CD4-positive, alpha-beta T cell (primary cell): ENCODE data around the gene MMD2. TPM values are rescaled to one million over a fixed set of nuclear protein-coding genes. Genes with fewer than 3 reads are reported as not detected.

Experiments used
- ATAC-seq: fragments of 200-7000 bp; cut with Tn5 transposase; one replicate; pipeline ENCODE4 v1.10.0; 2022; ENCODE audit warnings: mild to moderate bottlenecking; ENCODE audit not compliant: poor library complexity
- CTCF ChIA-PET: fragments of 350-600 bp; sonication (Branson Sonifier 250); formaldehyde crosslinking; loops from one replicate; lab custom pipeline; 2021; ENCODE audit warnings: antibody characterized with exemption, inconsistent platforms; lab: Charles Lee
- POLR2A ChIA-PET: fragments of 350-600 bp; sonication (Branson Sonifier 250); formaldehyde crosslinking; loops from one replicate; lab custom pipeline; 2021; ENCODE audit warnings: antibody characterized with exemption, inconsistent platforms; lab: Charles Lee
- DNase-seq, 14 experiments: peaks; one replicate each; pipeline ENCODE4 v3.0.0-alpha.2; 2013 to 2020; ENCODE audit warnings: mixed read lengths in 2 of 14
- H3K27ac ChIP-seq, 2 donors: one replicate each; pipeline versions ENCODE4 v1.5.1 to v1.7.0; 2013; ENCODE audit warnings: low read length in 2 of 2, low read depth in 1 of 2, mild to moderate bottlenecking in 1 of 2
- H3K27me3 ChIP-seq, 2 experiments: 1 replicate in 1 of 2; 2 replicates in 1 of 2; pipeline versions ENCODE4 v1.6.1 to v1.7.0; 2013; ENCODE audit warnings: low read length in 2 of 2, control low read depth in 1 of 2, mild to moderate bottlenecking in 1 of 2, moderate library complexity in 1 of 2; ENCODE audit not compliant: insufficient read depth in 2 of 2, control insufficient read depth in 1 of 2
- H3K36me3 ChIP-seq: one replicate; pipeline ENCODE4 v1.6.1; 2013; ENCODE audit warnings: low read length, control low read depth; ENCODE audit not compliant: insufficient read depth
- H3K4me1 ChIP-seq: one replicate; pipeline ENCODE4 v1.6.1; 2013; ENCODE audit warnings: low read length, control low read depth; ENCODE audit not compliant: insufficient read depth
- H3K4me3 ChIP-seq: one replicate; pipeline ENCODE4 v1.5.1; 2013; ENCODE audit warnings: mild to moderate bottlenecking, low read length, moderate library complexity
- H3K9me3 ChIP-seq, 2 experiments: 1 replicate in 1 of 2; 2 replicates in 1 of 2; pipeline versions ENCODE4 v1.6.1 to v1.7.0; 2013; ENCODE audit warnings: low read length in 2 of 2, mild to moderate bottlenecking in 2 of 2, control low read depth in 1 of 2, moderate library complexity in 1 of 2; ENCODE audit not compliant: control insufficient read depth in 1 of 2, insufficient read depth in 1 of 2
- H3K27ac Mint-ChIP-seq: one replicate; pipeline ENCODE4 v1.8.0; 2020; ENCODE audit warnings: mixed read lengths
- H3K27me3 Mint-ChIP-seq: one replicate; pipeline ENCODE4 v1.8.0; 2021; ENCODE audit warnings: mixed read lengths
- H3K36me3 Mint-ChIP-seq: one replicate; pipeline ENCODE4 v1.8.0; 2021; ENCODE audit warnings: low read depth, mixed read lengths
- H3K4me1 Mint-ChIP-seq: one replicate; pipeline ENCODE4 v1.8.0; 2021; ENCODE audit warnings: low read depth, mixed read lengths
- H3K4me3 Mint-ChIP-seq: one replicate; pipeline ENCODE4 v1.8.0; 2020; ENCODE audit warnings: mild to moderate bottlenecking, mixed read lengths
- H3K9me3 Mint-ChIP-seq: one replicate; pipeline ENCODE4 v1.8.0; 2020; ENCODE audit warnings: mixed read lengths
- CTCF ChIP-seq: fragments of 200-600 bp; IDR thresholded peaks from one replicate; pipeline ENCODE4 v1.8.0; 2022; ENCODE audit warnings: antibody characterized with exemption, mild to moderate bottlenecking
- intact Hi-C, 2 experiments: fragments of 100-400 bp; cut with DNase I in 1 of 2; cut with micrococcal nuclease in 1 of 2; formaldehyde crosslinking; loops; one replicate each; pipeline versions ENCODE4 v1.15.1 to v1.9.0; 2023 to 2025; cut with DNase I, micrococcal nuclease
- polyA plus RNA-seq, 2 donors: library from polyadenylated mRNA; unstranded; fragments of 120-200 nt; gene quantifications; one replicate each; pipeline ENCODE4 v1.2.1, GENCODE V29; 2013
- total RNA-seq, 174 experiments: library from RNA in 2 of 174; stranded (reverse) in 2 of 174; gene quantifications; one replicate each; pipeline ENCODE4 v1.2.3 and lab custom pipeline; 2021 to 2026

MMD2 gene
- total RNA-seq (not detected), total RNA-seq (lab: John Stamatoyannopoulos, UW) (0 to 0.08 (median 0) reads per million in 172 experiments)
- polyA plus RNA-seq (2013, experiment 1 of 2), result not detected
- polyA plus RNA-seq (2013, experiment 2 of 2), result not detected

DNA sequence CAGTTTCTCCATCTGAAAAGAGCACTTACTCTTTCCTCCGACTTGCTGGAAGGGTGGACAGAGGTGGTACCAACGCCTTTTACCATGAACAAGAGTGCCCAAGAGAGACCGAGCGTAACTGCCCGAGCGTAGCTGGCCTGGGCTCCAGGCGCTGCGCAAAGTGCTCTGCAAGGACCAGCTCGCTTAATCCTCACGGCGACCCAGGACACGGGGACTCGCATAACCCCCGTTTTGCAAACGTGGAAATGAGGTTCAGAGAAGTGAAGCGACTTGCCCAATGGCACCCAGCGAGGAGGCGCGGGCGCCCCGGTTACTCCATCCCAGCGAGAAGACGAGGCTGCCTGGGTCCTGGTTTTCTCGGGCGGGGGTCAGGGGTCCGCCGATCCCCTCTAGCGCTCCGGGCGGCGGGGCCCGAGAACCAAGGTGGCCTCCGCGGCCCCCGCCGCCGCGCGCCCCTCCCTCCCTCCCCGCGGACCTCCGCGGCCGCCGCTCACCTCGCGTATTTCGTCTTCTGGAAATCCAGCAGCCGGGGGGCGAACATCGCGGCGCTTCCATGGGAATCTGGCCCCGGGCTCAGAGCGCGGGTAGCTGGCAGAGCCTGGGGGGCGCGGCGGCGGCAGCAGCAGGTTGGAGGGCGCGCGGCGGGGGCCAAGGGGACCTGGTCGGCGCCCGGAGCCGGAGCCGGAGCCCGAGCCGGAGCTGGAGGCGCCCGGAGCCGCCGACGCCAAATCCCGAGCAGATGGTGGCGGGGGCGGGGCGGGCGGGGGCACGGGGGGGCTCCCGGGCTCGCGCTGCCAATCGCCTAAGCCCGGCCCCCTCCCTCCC is at the start of gene MMD2:
Gene MMD2, minus strand, starts transcription at position 711 of the 825 bp plus-strand sequence. Its CDS starts 170 bp downstream, at position 541.
- H3K27ac Mint-ChIP-seq, result no peak within 1 kb of the TSS
- no peaks in the 10 kb centered on the region for H3K36me3 Mint-ChIP-seq
- intact Hi-C loops, result no loop called here
- no peak for TF ChIP-seq CTCF
- ChIA-PET POLR2A (no interaction called here), CTCF (no interaction called here)
- peaks cover 3% of the 10 kb centered on the region for H3K4me1 ChIP-seq
- no peaks in the 10 kb centered on the region for H3K9me3 Mint-ChIP-seq
- H3K4me3 Mint-ChIP-seq, result peak within 1 kb of the TSS; percentile 66
- no peak within 1 kb of the TSS for H3K4me3 ChIP-seq
- H3K4me1 Mint-ChIP-seq, result peaks cover 5% of the 10 kb centered on the region
- no peaks in the 10 kb centered on the region for H3K36me3 ChIP-seq
- H3K27me3 Mint-ChIP-seq, result peaks cover 59% of the 10 kb centered on the region
- no peak for DNase-seq
- H3K27me3 ChIP-seq, result peaks cover 32 to 54% of the 10 kb centered on the region in 2 experiments
- H3K27ac ChIP-seq, result no peak within 1 kb of the TSS
- no peak for ATAC-seq
- peaks cover 0 to 5% of the 10 kb centered on the region in 2 experiments for H3K9me3 ChIP-seq

DNA sequence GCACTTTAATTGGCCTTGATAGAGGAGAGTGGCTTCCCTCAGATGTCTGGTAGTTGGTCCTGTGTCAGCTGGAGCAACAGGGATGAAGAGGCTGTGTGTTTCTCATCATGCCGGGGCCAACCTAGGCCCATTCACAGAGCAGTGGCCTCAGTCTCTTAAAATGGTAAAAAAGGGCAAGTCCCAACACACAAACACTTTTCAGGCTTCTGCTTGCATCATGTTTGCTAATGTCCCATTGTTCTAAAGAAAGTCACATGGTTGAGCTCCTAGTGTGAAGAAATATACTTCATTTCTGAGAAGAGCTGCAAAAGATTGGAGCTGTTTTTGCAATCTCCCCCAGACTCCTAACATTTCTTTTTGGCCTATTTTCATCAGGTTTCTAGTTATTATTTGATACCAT is 46.1 kb upstream of the MMD2 start:
- no peaks in the 10 kb centered on the region for H3K4me1 Mint-ChIP-seq

GRCh38 chr7:5001911-5002310 is 42.9 kb upstream of the MMD2 start:
- Histone ChIP-seq H3K27ac (no peak overlapping the region), H3K9me3 (no peaks in the 10 kb centered on the region), H3K27me3 (no peaks in the 10 kb centered on the region), H3K36me3 (peaks cover 18% of the 10 kb centered on the region), H3K4me1 (no peaks in the 10 kb centered on the region), H3K4me3 (no peak overlapping the region)
- intact Hi-C loops, result no loop called here
- ATAC-seq, result no peak
- POLR2A ChIA-PET, result no interaction called here
- CTCF ChIA-PET, result no interaction called here
- Mint-ChIP-seq H3K4me1 (no peaks in the 10 kb centered on the region), H3K27me3 (no peaks in the 10 kb centered on the region), H3K9me3 (no peaks in the 10 kb centered on the region), H3K27ac (no peak overlapping the region), H3K4me3 (no peak overlapping the region), H3K36me3 (peaks cover 76% of the 10 kb centered on the region)
- DNase-seq, result no peak
- no peak for TF ChIP-seq CTCF

More for the DNA sequence above, 46.1 kb upstream of the MMD2 start:
- Histone ChIP-seq H3K27me3 (no peaks in the 10 kb centered on the region), H3K27ac (no peak overlapping the region), H3K9me3 (no peaks in the 10 kb centered on the region), H3K4me1 (no peaks in the 10 kb centered on the region), H3K36me3 (peaks cover 18% of the 10 kb centered on the region), H3K4me3 (no peak overlapping the region)
- H3K27me3 Mint-ChIP-seq, result no peaks in the 10 kb centered on the region
- intact Hi-C loops, result no loop called here
- DNase-seq, result no peak
- no peak overlapping the region for H3K27ac Mint-ChIP-seq
- no peak for ATAC-seq
- peaks cover 2% of the 10 kb centered on the region for H3K9me3 Mint-ChIP-seq
- H3K36me3 Mint-ChIP-seq, result peaks cover 74% of the 10 kb centered on the region
- no peak overlapping the region for H3K4me3 Mint-ChIP-seq
- ChIA-PET CTCF (no interaction called here), POLR2A (no interaction called here)
- no peak for TF ChIP-seq CTCF
